Activated naive CD8-positive, alpha-beta T cell treated with anti-CD3 and anti-CD28 coated beads, Interleukin-2, amount 50 U/mL, for 16 hours (primary cell): ENCODE data around the gene UCHL5.

ENCODE experiments used
- DNase-seq: peaks from one replicate; pipeline ENCODE4 v3.0.0-alpha.2; 2020; ENCODE audit warnings: low read depth, low spot score

Gene UCHL5, protein sequence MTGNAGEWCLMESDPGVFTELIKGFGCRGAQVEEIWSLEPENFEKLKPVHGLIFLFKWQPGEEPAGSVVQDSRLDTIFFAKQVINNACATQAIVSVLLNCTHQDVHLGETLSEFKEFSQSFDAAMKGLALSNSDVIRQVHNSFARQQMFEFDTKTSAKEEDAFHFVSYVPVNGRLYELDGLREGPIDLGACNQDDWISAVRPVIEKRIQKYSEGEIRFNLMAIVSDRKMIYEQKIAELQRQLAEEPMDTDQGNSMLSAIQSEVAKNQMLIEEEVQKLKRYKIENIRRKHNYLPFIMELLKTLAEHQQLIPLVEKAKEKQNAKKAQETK

DNA sequence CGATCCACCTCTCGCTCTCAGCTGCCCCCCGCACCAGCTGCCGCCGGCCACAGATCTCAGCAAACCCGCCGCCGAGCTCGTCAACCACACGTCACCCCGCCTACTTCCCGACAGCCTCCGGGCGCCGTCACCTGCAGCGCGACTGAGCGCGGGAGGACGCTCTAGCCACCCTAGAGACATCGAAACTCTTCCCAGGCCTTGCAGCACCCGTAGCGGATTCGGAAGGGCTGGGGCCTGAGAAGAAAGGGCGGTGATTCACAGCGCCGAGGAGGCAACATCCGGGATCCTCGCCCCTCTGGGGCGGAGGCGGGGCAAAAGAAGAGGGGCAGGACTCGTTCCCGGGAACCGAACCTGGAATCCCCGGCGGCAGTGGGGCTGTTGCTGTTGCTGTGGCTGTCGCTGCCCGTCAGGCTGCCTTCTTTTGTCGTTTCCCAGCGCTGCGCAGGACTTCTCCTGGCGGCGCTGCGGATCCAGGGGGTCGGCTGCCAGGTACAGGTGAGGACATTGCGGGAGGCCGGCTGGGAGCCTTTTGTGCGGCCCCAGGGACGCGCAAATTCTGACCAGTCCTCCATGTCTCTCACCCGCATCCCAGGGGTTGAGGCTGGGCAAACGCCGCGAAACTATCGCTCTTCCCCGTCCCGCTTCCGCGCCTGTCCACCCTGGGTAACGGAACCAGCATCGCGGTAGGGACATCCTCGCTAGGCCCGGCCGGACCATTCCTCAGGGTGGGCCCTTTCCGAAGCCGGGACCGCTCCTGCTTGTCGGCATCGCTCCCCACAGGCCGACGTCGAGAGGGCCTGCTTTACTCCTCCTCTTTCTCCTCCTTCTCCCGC is at the start of gene UCHL5, which contains the start of gene RO60:
Gene UCHL5 (minus strand): TSS at position 79 of the 833 bp plus-strand sequence. CDS start 100 bp downstream, outside the sequence.
Gene RO60 (plus strand): TSS at position 331 of the 833 bp plus-strand sequence. CDS start 9,443 bp downstream, outside the sequence.
- DNase-seq, result peak; percentile 80

DNA sequence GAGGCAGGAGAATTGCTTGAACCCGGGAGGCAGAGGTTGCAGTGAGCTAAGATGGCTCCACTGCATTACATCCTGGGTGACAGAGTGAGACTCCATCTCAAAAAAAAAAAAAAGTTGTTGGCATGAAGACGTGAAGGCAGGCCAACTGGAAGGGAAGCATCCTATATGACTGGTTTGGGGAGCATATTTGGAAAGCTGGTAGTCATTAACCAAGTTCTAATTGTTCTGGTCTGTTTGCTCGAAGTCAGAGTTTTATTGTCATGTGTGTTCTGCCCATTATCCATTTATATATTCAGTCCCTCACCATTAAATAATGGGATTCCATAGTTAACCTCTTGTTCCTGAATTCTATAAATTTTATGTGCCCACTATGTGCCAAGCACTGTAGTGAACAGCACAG is 49.3 kb upstream of the UCHL5 start:
- DNase-seq, result no peak

DNA sequence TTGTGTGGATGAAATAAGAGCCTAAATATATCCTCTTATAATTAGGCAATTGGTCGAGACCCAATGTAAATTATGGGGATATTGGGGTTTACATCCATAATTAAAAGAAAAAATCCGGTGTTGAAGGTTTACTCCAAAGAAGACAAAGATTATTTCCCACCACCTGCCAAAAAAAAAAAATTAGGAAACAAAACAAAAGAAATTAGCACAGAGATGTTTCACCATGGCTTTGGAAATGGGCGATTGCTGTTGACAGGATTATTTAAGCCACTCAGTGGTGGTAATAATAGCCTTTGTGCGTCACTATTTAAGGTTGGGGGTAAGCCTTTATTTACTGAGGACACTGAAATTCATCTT is 46.6 kb upstream of the UCHL5 start:
- no peak for DNase-seq

DNA sequence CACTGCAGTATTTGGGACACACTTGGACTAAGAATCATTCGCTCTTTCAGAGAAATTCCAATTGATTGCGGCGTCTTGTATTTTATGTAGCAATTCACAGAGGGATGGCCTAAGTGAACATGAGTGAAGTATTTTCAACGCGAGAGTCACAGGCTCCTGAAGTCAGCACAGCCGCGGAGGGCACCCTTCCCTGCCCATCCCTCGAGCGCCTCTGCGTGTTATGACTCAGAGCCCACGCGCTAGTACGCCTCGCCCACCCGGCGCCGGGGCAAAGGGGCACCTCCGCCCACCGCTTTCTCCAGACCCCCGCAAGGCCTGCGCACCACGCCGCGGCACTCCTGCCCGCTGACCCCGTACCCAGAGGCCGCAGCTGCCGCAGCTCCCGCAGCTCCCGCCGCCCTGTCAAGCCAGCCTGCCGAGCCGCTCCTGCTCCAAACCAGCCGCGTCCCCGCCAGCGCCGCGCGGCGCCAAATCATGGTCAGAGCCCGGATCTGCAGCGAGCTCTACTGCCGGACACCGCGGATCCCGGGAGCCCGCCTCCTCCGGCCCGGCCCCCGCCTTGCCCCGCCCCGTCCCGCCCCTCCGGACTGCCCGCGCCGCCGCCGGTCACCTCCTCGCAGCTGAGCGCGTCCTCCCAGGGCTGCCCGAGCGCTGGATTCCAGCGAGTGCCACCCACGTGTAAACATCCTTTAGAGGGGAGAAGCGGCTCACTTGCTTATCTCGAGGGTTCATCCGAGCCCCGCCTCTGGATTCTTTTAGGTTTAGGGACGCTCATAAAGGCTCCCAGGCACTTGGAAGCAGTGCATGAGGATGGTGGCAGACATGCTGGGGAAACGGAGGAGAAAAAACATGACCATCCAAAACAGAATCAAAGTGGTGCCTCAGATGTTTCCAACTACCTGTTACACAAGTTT is 46.0 kb upstream of the UCHL5 start, which contains the start of gene GLRX2:
Gene GLRX2 (minus strand): TSS at position 508 of the 914 bp plus-strand sequence. CDS start 32 bp downstream, at position 476.
- DNase-seq, result peak; percentile 27

DNA sequence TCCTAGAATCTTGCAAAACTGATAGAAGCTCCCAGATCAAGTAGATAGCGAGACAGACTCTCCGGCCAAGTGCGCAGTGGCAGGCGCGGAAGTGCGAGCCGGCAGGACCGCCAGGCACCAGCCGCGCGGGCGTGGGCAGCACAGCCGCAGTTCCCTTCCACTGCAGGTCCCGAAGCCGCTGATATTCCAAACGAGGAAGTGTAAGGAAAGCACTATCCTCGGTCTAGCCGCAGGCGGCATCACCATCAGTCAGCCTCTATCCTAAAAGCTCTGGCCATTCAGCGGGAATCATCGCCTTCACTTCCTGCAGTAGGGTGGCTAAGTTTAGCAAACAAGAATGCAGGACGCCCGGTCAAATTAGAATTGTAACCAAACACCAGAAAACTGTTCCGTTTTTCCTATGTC is 45.3 kb upstream of the UCHL5 start:
- no peak for DNase-seq

DNA sequence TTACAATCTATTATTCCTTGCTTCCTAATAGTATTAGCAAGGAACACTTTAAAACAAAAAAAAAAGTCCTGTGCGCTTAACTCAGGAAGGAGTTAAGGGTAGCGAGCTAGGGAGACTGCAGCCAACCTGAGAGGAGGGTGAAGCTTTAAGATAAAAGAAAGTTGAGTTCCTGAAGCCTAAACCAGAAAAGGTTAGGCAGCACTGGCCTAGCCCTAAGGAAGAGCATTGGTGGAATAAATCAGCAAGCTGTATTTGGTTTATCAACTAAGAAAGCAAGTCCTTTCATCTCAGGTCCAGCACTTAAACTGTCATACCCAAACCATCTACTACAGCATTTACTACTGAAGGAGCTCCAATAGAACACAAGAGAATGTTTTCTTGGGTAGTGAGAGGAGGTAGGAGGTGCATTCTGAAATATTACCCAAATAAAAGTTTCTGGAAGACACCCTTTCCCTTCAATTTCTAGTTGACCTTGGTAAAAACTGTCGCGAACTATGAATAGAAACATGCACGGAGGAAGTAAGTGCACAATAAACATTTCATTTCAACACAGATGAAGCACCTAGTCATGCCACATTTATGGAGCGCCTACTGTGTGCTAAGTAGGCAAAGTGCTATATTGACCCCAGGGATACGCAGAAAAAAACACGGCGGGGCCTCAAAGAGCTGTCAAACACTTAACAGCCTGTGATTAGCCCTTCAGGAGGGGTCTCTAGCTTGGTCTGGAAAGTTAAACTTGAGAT is 44.8 kb upstream of the UCHL5 start:
- DNase-seq, result no peak

DNA sequence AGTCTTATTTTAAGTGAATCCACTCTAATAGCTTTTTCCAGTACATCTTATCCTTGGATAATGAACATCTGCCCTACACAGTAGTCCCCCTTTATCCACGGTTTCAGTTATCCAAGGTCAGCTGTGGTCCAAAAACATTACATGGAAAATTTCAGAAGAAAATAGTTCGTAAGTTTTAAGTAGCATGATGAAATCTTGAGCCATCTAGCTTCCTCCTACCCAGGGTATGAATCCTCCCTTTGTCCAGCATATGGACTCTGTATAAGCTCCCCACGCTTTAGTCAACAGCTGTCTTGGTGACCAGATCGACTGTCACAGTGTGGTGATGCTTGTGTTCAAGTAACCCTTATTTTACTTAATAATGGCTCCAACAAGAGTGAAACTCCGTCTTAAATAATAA is 43.5 kb upstream of the UCHL5 start:
- DNase-seq, result no peak

DNA sequence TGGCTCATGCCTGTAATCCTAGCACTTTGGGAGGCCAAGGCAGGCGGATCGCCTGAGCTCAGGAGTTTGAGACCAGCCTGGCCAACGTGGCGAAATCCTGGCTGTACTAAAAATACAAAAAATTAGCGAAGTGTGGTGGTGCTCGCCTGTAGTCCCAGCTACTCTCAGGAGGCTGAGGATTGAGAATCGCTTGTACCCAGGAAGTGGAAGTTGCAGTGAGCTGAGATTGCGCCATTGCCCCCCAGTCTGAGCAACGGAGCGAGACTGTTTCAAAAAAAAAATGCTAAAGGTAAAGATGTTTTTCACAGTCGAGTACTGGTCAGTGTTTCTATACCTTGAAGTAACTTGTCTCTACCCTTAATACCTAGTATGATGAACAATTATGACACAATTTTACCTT is 35.0 kb upstream of the UCHL5 start:
- DNase-seq, result no peak

DNA sequence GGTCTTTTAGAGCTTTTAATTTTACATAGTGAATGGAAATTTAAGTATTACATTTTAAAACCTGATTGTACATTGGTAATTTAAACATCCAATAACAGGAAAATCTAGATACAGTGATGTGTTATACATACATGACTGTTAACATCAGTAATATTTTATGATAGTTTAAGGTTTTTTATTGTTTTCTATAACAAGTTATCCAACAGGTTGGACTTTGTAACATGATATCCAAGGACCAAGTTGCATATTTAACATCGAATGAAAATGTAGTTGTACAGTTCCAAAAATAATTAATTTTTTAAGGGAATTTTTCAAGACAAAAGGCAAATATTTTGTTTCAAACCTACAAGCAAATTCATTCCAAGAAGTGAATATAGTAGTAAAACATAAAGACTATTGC is 31.7 kb upstream of the UCHL5 start:
- no peak for DNase-seq

DNA sequence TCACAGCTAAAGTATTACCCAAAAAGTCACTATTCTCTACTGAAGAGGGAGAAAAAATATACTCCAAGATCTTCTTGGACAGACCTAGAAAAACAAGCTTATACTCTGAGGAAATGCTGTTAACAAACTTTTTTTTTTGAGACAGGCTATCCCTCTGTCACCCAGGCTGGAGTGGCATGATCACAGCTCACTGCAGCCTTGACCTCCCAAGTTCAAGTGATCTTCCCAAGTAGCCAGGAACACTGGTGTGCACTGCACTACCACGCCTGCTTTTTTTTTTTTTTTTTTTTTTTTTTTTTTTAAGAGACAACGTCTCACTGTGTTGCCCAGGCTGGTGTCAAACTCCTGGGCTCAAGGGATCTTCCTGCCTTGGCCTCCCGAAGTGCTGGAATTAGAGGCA is 28.7 kb upstream of the UCHL5 start:
- DNase-seq, result no peak

DNA sequence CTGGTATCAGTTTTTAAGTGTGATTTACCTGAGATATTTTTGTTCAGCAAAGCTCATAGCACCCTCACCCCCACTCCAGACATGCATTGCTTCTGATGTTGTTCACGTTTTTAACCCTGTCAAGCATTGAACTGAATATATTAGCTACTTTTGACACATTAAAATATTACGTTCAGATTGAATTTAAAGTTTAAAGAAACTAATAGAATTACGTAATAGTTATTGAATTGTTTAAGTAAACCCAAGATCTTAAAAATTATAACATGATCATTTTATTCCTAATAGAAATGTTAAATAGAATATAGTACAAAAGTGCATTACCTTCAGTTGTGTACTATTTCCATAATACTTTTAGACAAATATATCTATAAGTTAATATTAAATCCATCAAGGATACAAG is 27.2 kb upstream of the UCHL5 start:
- no peak for DNase-seq

DNA sequence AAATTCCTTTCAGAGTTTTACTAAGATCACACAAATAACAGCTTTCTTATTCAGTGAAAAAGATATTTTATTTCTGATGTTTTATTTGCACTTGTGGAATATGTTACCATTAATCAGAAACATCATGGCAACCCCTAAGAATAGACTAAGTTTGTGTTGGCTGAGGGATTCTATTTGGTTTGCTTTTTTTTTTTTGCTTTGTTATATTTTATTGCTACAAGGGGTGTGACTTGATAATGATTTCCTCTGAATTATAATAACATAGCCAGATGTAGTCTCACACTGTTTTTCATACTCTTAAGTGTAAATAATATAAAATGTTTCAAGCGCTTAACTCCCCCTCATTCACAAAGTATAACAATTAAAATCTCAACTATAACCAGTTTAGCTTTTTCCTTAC is 26.1 kb upstream of the UCHL5 start:
- DNase-seq, result no peak

DNA sequence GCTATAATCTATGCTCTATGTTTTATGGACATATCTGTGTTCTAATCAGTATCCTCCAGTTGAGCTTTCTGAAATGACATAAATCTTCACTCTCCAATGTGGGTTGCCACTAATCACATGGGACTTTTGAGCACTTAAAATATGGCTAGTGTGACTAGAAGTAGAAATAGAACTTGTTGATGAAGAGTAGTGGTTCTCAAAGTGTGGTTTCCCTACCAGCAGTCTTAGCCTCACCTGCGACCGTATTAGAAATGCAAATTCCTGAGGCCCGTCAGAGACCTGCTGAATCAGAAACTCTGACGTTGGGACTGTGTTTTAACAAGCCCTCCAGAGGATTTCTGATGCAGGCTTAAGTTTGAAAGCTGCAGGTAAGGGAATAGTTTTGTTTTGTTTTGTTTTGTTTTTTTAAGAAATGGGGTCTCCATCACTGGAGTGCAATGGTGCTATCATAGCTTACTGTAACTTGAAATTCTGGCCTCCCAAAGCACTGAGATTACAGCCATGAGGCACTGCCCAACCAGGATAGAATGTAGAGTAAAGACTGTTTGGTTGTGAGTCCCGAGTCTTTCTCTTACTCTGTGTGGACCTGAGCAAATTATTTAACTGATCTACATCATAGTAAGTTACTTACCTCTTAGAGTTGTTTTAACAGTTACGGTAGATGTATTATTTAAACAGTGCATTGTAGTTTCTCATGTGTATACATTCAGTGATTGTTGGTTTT is 24.4 kb upstream of the UCHL5 start:
- no peak for DNase-seq

DNA sequence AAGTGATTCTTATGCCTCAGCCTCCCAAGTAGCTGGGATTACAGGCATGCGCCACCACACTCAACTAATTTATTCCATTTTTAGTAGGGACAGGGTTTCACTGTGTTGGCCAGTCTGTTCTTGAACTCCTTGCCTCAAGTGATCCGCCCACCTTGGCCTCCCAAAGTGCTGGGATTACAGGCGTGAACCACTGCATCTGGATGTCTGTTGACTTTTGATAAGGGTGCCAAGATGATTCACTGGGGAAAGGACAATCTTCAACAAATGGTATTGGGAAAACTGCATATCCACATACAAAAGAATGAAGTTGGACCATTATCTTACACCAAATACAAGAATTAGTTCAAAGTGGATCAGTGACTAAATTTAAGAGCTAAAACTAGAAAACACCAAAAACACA is 20.0 kb upstream of the UCHL5 start:
- no peak for DNase-seq

DNA sequence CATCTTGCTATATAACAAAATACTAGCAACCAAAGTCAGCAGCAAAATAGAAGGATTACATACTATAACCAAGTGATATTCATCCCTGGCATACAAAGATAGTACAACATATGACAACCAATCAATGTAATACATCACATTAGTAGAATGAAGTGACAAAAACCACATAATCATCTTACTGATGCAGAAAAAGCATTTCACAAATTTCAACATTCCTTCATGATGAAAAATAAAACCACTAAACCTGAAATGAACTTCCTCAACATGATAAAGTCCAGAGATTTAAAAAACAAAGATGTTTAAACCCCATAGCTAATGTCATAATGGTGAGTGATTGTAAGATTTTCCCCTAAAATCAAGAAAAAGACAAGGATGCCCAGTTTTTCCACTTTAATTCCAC is 18.8 kb upstream of the UCHL5 start:
- DNase-seq, result no peak

DNA sequence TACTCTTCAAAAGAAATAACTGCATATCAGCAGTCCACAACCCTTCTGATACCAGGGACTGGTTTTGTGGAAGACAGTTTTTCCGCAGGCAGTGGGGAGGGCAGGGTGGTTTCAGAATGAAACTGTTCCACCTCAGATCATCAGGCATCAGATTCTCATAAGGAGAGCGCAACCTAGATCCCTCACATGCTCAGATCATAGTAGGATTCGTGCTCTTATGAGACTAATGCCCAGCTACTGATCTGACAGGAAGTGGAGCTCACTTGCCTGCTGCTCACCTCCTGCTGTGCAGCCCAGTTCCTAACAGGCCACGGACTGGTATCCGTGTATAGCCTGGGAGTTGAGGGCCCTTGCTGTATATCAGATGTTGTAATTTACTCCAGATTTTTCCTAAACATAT is 11.8 kb upstream of the UCHL5 start:
- DNase-seq, result no peak

DNA sequence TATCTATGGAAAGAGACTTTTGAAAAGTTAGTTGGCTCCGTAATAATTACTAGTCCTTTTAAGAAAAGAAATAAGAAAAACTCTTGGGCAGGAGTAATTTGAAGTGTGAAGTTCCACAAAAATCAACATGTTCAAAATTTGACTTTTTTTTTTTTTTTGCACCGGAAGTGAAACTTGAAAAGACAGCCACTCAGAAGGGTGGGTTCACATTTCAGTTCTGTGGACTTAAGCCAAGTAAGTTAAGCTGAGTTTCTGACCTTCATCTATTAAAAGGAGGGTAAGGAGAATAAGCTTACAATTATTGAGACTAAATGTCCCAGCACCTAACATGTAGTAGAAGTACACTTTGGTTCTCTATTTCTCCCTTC is 11.2 kb upstream of the UCHL5 start:
- no peak for DNase-seq

DNA sequence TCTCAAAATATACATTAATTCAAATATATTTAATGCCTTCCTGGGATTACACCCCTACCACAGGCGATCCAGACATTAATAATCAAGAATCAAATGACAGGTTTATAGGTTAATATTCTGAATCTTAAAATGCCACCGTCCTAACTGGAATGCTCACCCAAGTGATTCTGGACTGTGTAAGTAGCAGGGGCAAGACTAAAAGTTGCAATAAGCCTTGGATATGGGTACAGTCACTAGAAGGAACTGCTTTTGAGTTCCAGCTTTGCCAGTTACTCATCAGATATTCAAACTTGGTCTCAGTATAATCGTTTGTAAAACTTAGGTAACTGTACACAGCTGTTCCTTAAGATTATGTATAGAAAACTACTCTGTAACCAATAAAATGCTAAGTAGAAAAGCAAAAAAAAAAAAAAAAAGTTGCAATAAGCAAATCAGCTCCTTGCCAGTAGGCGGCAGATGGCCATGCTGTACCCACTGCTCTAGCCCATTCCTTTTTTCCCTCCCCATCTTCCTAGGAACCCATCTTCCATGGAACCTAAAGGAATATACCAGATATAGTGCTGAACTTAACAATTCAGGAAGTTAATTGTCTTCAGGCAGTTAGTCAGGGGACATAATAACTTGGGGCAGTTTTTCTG is 10.7 kb upstream of the UCHL5 start:
- no peak for DNase-seq

DNA sequence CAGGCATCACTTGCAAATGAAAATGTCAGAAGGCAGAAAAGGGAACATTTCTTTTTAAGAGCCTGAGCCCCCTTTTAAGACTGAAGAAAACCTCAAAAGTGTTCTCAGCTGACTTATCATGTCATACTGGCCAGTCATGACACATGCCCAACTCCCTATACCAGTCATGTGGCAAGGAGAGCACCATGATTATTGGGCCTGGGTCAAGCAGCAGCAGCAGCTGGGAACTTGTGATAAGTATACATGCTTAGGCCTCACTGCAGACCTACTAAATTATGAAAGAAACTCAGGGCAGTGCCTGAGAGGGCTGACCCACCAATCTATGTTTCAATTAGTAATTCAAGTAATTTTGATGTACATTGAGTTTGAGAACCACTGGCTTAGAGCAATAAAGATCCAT is 8.9 kb upstream of the UCHL5 start:
- no peak for DNase-seq

DNA sequence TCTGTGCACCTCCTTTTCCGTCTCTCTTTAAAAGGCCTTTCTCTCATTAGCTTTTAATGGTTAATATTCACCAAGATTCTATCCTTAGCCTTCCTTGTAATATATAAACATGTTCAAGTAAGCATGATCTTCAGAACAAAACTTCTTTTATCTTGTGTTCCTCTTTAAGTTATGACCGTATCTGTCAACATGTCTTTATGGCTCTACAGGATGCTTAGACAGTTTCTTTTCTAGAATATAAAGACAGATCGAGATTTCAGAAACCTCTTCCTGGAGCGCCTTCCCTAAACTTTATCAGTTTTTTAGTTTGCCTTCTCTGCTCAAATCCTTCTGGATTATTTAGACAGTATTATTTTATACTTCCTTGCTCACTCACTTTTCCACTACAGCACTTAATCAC is 7.4 kb upstream of the UCHL5 start:
- DNase-seq, result no peak
